ENCODE measurements around the gene EXOC6B.

- TF ChIP-seq CTCF (IDR thresholded peaks at IDR 0.05): no peak
- TF ChIP-seq POLR2A (IDR thresholded peaks at IDR 0.05): no peak
Observed at GRCh38 chr2:72183466-72183865, 642.4 kb downstream of the EXOC6B start.

Data from heart left ventricle (tissue), 13 donors.